HCT116 (cell line): Measurements from ENCODE around the gene ZSWIM9. TPM values are rescaled to one million over a fixed set of nuclear protein-coding genes. Genes with fewer than 3 reads are reported as not detected.

Experiments
- ATAC-seq: fragments of 200-7000 bp; cut with Tn5 transposase; 2 replicates; pipeline ENCODE4 v1.9.1; 2020; ENCODE audit warnings: mild to moderate bottlenecking, moderate library complexity
- BruUV-seq: library from RNA; stranded (reverse); fragments of 400-500 nt; replicated peaks from 2 replicates; lab custom pipeline; 2021; lab: Mats Ljungman, UMichigan
- CTCF ChIA-PET: fragments of 300-600 bp; sonication (Branson Sonifier 250); formaldehyde crosslinking; loops from one replicate; lab custom pipeline; 2021; ENCODE audit warnings: antibody characterized with exemption; lab: Charles Lee
- POLR2A ChIA-PET: fragments of 300-600, 350-600 bp; sonication (Branson Sonifier 250); formaldehyde crosslinking; loops from one replicate; lab custom pipeline; 2021; ENCODE audit warnings: antibody characterized with exemption; lab: Charles Lee
- RAD21 ChIA-PET, 2 experiments: fragments of 300-600 bp; sonication (Branson Sonifier 250); formaldehyde crosslinking; loops; one replicate each; lab custom pipeline; 2023; ENCODE audit warnings: low total read pairs in 2 of 2; ENCODE audit not compliant: uncharacterized antibody in 2 of 2, unreplicated experiment in 2 of 2, low non-redundant PET in 1 of 2; lab: Charles Lee
- DNase-seq: peaks from one replicate; pipeline ENCODE4 v3.0.0-alpha.2; 2010; ENCODE audit warnings: low read depth, low spot score
- H2AFZ ChIP-seq: fragments of 200-600 bp; shearing (Covaris generic), sonication (generic); 2 replicates; pipeline ENCODE4 v1.6.1; 2017; ENCODE audit warnings: low read depth, mixed run types, mixed read lengths, antibody characterized with exemption, low read length; ENCODE audit not compliant: poor library complexity, severe bottlenecking
- H3K27ac ChIP-seq: 2 replicates; pipeline ENCODE4 v1.5.1; 2012; ENCODE audit warnings: low read depth, low read length
- H3K27me3 ChIP-seq: fragments of 200-600 bp; sonication (generic); 2 replicates; pipeline ENCODE4 v1.6.1; 2016; ENCODE audit warnings: mixed run types, low read length, mixed read lengths; ENCODE audit not compliant: insufficient read depth
- H3K36me3 ChIP-seq, 2 experiments: fragments of 200-500 bp in 1 of 2; fragments of 200-600 bp in 1 of 2; sonication (Bioruptor generic) in 1 of 2; sonication (generic) in 1 of 2; 2 replicates each; pipeline versions ENCODE4 v1.5.1 to v1.6.1; 2014 to 2016; ENCODE audit warnings: low read length in 2 of 2, inconsistent platforms in 1 of 2, mixed read lengths in 1 of 2, mixed run types in 1 of 2; ENCODE audit not compliant: insufficient read depth in 2 of 2, control insufficient read depth in 1 of 2
- H3K4me1 ChIP-seq, 2 experiments: fragments of 200-600 bp in 1 of 2; sonication (generic) in 1 of 2; 2 replicates each; pipeline versions ENCODE4 v1.5.1 to v1.6.1; 2012 to 2017; ENCODE audit warnings: low read length in 2 of 2, inconsistent platforms in 1 of 2, mild to moderate bottlenecking in 1 of 2, mixed read lengths in 1 of 2, mixed run types in 1 of 2, moderate library complexity in 1 of 2; ENCODE audit not compliant: insufficient read depth in 2 of 2, control insufficient read depth in 1 of 2
- H3K4me2 ChIP-seq: fragments of 200-600 bp; sonication (generic); 2 replicates; pipeline ENCODE4 v1.6.1; 2017; ENCODE audit warnings: mixed run types, low read length, mixed read lengths
- H3K4me3 ChIP-seq, 2 experiments: fragments of 200-600 bp in 1 of 2; sonication (generic) in 1 of 2; replicated peaks in 1 of 2; 2 replicates each; pipeline ENCODE4 v1.5.1; 2011 to 2016; ENCODE audit warnings: low read length in 2 of 2, control low read depth in 1 of 2, low read depth in 1 of 2, mild to moderate bottlenecking in 1 of 2, mixed read lengths in 1 of 2, mixed run types in 1 of 2
- H3K79me2 ChIP-seq: fragments of 200-600 bp; sonication (generic); 2 replicates; pipeline ENCODE4 v1.6.1; 2017; ENCODE audit warnings: mild to moderate bottlenecking, mixed run types, low read length, moderate library complexity, mixed read lengths; ENCODE audit not compliant: insufficient read depth
- H3K9ac ChIP-seq: fragments of 200-600 bp; sonication (generic); 2 replicates; pipeline ENCODE4 v1.6.1; 2016; ENCODE audit warnings: low read length, mixed read lengths
- H3K9me2 ChIP-seq: fragments of 200-600 bp; sonication (generic), shearing (Covaris generic); 2 replicates; pipeline ENCODE4 v1.6.1; 2017; ENCODE audit warnings: mixed run types, mild to moderate bottlenecking, moderate library complexity; ENCODE audit not compliant: insufficient read depth
- H3K9me3 ChIP-seq, 2 experiments: fragments of 200-500 bp in 1 of 2; fragments of 200-600 bp in 1 of 2; sonication (Bioruptor generic) in 1 of 2; sonication (generic) in 1 of 2; 2 replicates each; pipeline ENCODE4 v1.6.1; 2014 to 2017; ENCODE audit warnings: low read length in 2 of 2, mixed read lengths in 2 of 2, inconsistent platforms in 1 of 2, low read depth in 1 of 2, mild to moderate bottlenecking in 1 of 2, mixed run types in 1 of 2, moderate library complexity in 1 of 2; ENCODE audit not compliant: control insufficient read depth in 1 of 2, insufficient read depth in 1 of 2
- H4K20me1 ChIP-seq: fragments of 200-600 bp; sonication (generic), shearing (Covaris generic); 2 replicates; pipeline ENCODE4 v1.6.1; 2017; ENCODE audit warnings: mixed run types, mild to moderate bottlenecking, moderate library complexity; ENCODE audit not compliant: insufficient read depth
- CBX3 ChIP-seq: IDR thresholded peaks from 2 replicates; pipeline ENCODE4 v1.6.1; 2012; ENCODE audit warnings: low read depth
- CEBPB ChIP-seq: IDR thresholded peaks from 2 replicates; pipeline ENCODE4 v1.6.1; 2012; ENCODE audit warnings: low read depth
- EGR1 ChIP-seq: IDR thresholded peaks from 2 replicates; pipeline ENCODE4 v1.6.1; 2012; ENCODE audit warnings: low read depth
- ELF1 ChIP-seq: IDR thresholded peaks from 2 replicates; pipeline ENCODE4 v1.6.1; 2012; ENCODE audit warnings: low read depth, borderline replicate concordance
- FOSL1 ChIP-seq: IDR thresholded peaks from 2 replicates; pipeline ENCODE4 v1.6.1; 2012; ENCODE audit warnings: low read depth
- JUND ChIP-seq: IDR thresholded peaks from 2 replicates; pipeline ENCODE4 v1.6.1; 2012
- POLR2A ChIP-seq: IDR thresholded peaks from 2 replicates; pipeline ENCODE4 v1.7.0; 2011; ENCODE audit warnings: borderline replicate concordance; ENCODE audit not compliant: insufficient read depth, insufficient read length; ENCODE audit errors: extremely low read depth
- SIN3A ChIP-seq: IDR thresholded peaks from 2 replicates; pipeline ENCODE4 v1.6.1; 2012; ENCODE audit warnings: low read depth
- SP1 ChIP-seq: IDR thresholded peaks from 2 replicates; pipeline ENCODE4 v1.6.1; 2012; ENCODE audit warnings: low read depth
- SRF ChIP-seq: IDR thresholded peaks from 2 replicates; pipeline ENCODE4 v1.6.1; 2012; ENCODE audit warnings: low read depth
- TCF7L2 ChIP-seq: IDR thresholded peaks from 2 replicates; pipeline ENCODE4 v1.7.0; 2011; ENCODE audit warnings: borderline replicate concordance, inconsistent platforms; ENCODE audit not compliant: insufficient read depth, insufficient read length; ENCODE audit errors: extremely low read depth
- YY1 ChIP-seq: IDR thresholded peaks from 2 replicates; pipeline ENCODE4 v1.6.1; 2011; ENCODE audit warnings: low read length, low read depth, moderate library complexity, mild to moderate bottlenecking; ENCODE audit not compliant: insufficient replicate concordance; ENCODE audit errors: extremely low read depth
- ZFX ChIP-seq: fragments of 450-650 bp; IDR thresholded peaks from 2 replicates; pipeline ENCODE4 v1.6.1; 2017
- ZNF274 ChIP-seq: fragments of 200-500 bp; sonication (Bioruptor generic); IDR thresholded peaks from 2 replicates; pipeline ENCODE4 v1.6.1; 2014; ENCODE audit warnings: mild to moderate bottlenecking, low read depth, low read length, inconsistent platforms
- intact Hi-C: fragments of 100-400 bp; cut with micrococcal nuclease; formaldehyde crosslinking; loops from 2 replicates; pipeline ENCODE4 v1.10.0; 2022
- total RNA-seq: library from RNA; stranded (reverse); gene quantifications from one replicate; pipeline ENCODE4 v1.2.1, GENCODE V29; 2021; ENCODE audit not compliant: unreplicated experiment
- TF ChIP-seq, protein P1 (sequence below): IDR thresholded peaks from 2 replicates; pipeline ENCODE4 v1.6.1; 2011; ENCODE audit warnings: mild to moderate bottlenecking, low read length, moderate library complexity; ENCODE audit not compliant: insufficient replicate concordance; ENCODE audit errors: extremely low read depth

Gene ZSWIM9
- total RNA-seq, 1 experiment from 2014 or later, result 10.2 TPM

- TF ChIP-seq, protein P1, sequence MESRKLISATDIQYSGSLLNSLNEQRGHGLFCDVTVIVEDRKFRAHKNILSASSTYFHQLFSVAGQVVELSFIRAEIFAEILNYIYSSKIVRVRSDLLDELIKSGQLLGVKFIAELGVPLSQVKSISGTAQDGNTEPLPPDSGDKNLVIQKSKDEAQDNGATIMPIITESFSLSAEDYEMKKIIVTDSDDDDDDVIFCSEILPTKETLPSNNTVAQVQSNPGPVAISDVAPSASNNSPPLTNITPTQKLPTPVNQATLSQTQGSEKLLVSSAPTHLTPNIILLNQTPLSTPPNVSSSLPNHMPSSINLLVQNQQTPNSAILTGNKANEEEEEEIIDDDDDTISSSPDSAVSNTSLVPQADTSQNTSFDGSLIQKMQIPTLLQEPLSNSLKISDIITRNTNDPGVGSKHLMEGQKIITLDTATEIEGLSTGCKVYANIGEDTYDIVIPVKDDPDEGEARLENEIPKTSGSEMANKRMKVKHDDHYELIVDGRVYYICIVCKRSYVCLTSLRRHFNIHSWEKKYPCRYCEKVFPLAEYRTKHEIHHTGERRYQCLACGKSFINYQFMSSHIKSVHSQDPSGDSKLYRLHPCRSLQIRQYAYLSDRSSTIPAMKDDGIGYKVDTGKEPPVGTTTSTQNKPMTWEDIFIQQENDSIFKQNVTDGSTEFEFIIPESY, result no peak
- TF ChIP-seq POLR2A, result no peak
- no peak for TF ChIP-seq TCF7L2
- no peak for TF ChIP-seq ELF1
Measured at GRCh38 chr19:48148576-48148975, 21.9 kb upstream of the ZSWIM9 start (continued).

DNA sequence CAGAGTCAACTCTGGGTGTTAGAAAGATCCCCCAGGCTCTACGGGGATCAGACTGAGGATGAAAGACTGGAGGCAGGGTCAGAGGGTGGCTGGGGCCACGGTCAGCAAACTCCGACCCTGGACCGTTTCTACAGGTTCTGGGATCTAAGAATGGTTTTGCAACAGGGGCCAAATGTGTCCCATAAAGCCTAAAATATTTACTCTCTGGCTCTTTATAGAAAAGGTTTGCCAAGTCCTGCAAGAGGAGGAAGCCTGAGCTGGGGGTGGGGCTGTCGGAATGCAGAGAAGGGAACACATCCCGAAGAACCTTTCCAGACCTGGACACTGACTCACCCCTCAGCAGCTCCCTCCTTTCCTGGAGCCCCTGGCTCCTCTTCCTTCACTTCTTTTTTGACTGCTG lies 21.1 kb upstream of the ZSWIM9 start:
- Histone ChIP-seq H3K4me1 (no peaks in the 10 kb centered on the region), H3K27ac (no peak overlapping the region), H3K9me2 (no peaks in the 10 kb centered on the region), H3K36me3 (peaks cover 10 to 23% of the 10 kb centered on the region in 2 experiments; a peak in 2 of 4 replicates)
- RAD21 ChIA-PET, result no interaction called here
- no peak for DNase-seq
- TF ChIP-seq FOSL1 (no peak), POLR2A (no peak), SP1 (no peak), ZFX (no peak), JUND (no peak), ZNF274 (no peak), SIN3A (no peak), CBX3 (no peak), EGR1 (no peak), YY1 (no peak), SRF (no peak), TCF7L2 (no peak), CEBPB (no peak), ELF1 (no peak)
- TF ChIP-seq, all 23 proteins: peak for 0
- intact Hi-C loops, result no loop called here
- H4K20me1 ChIP-seq, result no peaks in the 10 kb centered on the region
- no peak overlapping the region for H3K9ac ChIP-seq
- ChIA-PET CTCF (no interaction called here), POLR2A (no interaction called here)
- BruUV-seq, result no TSS peak
- no peak overlapping the region for H3K4me3 ChIP-seq
- no peak overlapping the region for H3K4me2 ChIP-seq
- no peaks in the 10 kb centered on the region for H3K79me2 ChIP-seq
- H2AFZ ChIP-seq, result no peak overlapping the region
- no peaks in the 10 kb centered on the region for H3K27me3 ChIP-seq
- ATAC-seq, result no peak
- no peaks in the 10 kb centered on the region for H3K9me3 ChIP-seq
